ENCODE results near the gene MED10. TPM values are rescaled to one million over a fixed set of nuclear protein-coding genes. Genes with fewer than 3 reads are reported as not detected.

MED10 gene
- polyA plus RNA-seq, 1 donor (not counting 4 experiments of a cell fraction or from before 2014, with no cell fraction given), result 38.8 TPM

- H4K20me1 ChIP-seq (ENCODE audit: control insufficient read depth, extremely low read depth, insufficient read depth, low read length), result no peaks in the 10 kb centered on the region
- dilution Hi-C loops (cut with MboI; ENCODE audit: extremely low pct_ligation_motif_present, low sequenced_read_pairs), result no loop called here
- no peak for DNase-seq (ENCODE audit: low read depth, low spot score)
- H3K9ac ChIP-seq (ENCODE audit: control insufficient read depth, extremely low read depth, insufficient read depth, low read length), result no peak overlapping the region
- H3K9me1 ChIP-seq (ENCODE audit: control insufficient read depth, extremely low read depth, insufficient read depth, low read length), result no peaks in the 10 kb centered on the region
- no peak overlapping the region for H2AFZ ChIP-seq (ENCODE audit: control insufficient read depth, low read length)
- no peak for FAIRE-seq
- H3K79me2 ChIP-seq (ENCODE audit: control insufficient read depth, insufficient read depth, low read length), result no peaks in the 10 kb centered on the region
- H3K4me1 ChIP-seq (ENCODE audit: control insufficient read depth, extremely low read depth, insufficient read depth, low read length), result no peaks in the 10 kb centered on the region
- H3K4me2 ChIP-seq (ENCODE audit: control insufficient read depth, extremely low read depth, insufficient read depth, low read depth, low read length), result no peak overlapping the region
- no peak overlapping the region for H3K4me3 ChIP-seq (ENCODE audit: control insufficient read depth in 2 of 3, extremely low read depth in 1 of 3, insufficient read depth in 2 of 3, low read depth in 1 of 3, low read length in 3 of 3)
- TF ChIP-seq EZH2 (IDR thresholded peaks at IDR 0.05; ENCODE audit: low read length) (no peak), CTCF (optimal IDR thresholded peaks at IDR 0.05 in 1 of 3, IDR thresholded peaks at IDR 0.05 in 1 of 3, conservative IDR thresholded peaks at IDR 0.05 in 1 of 3; ENCODE audit: extremely low read depth in 1 of 3, insufficient read depth in 2 of 3, low read length in 3 of 3) (no peak)
- no peak overlapping the region for H3K27ac ChIP-seq (ENCODE audit: control insufficient read depth, insufficient read depth, low read length)
- H3K9me3 ChIP-seq (ENCODE audit: control insufficient read depth, low read depth, low read length), result no peaks in the 10 kb centered on the region
- no peaks in the 10 kb centered on the region for H3K27me3 ChIP-seq (ENCODE audit: control insufficient read depth, extremely low read depth, insufficient read depth, low read length)
- H3K36me3 ChIP-seq (ENCODE audit: control insufficient read depth in 2 of 2, extremely low read depth in 1 of 2, insufficient read depth in 2 of 2, low read length in 2 of 2), result no peaks in the 10 kb centered on the region
Observed at GRCh38 chr5:6338871-6339270, 39.5 kb downstream of the MED10 start.

GRCh38 chr5:6338135-6338534 lies 40.2 kb downstream of the MED10 start:
- Histone ChIP-seq H3K36me3 (ENCODE audit: control insufficient read depth in 2 of 2, extremely low read depth in 1 of 2, insufficient read depth in 2 of 2, low read length in 2 of 2) (no peaks in the 10 kb centered on the region), H2AFZ (ENCODE audit: control insufficient read depth, low read length) (no peak overlapping the region), H4K20me1 (ENCODE audit: control insufficient read depth, extremely low read depth, insufficient read depth, low read length) (no peaks in the 10 kb centered on the region), H3K4me1 (ENCODE audit: control insufficient read depth, extremely low read depth, insufficient read depth, low read length) (no peaks in the 10 kb centered on the region), H3K9ac (ENCODE audit: control insufficient read depth, extremely low read depth, insufficient read depth, low read length) (no peak overlapping the region), H3K27ac (ENCODE audit: control insufficient read depth, insufficient read depth, low read length) (no peak overlapping the region), H3K79me2 (ENCODE audit: control insufficient read depth, insufficient read depth, low read length) (no peaks in the 10 kb centered on the region), H3K9me1 (ENCODE audit: control insufficient read depth, extremely low read depth, insufficient read depth, low read length) (no peaks in the 10 kb centered on the region), H3K9me3 (ENCODE audit: control insufficient read depth, low read depth, low read length) (no peaks in the 10 kb centered on the region), H3K4me3 (ENCODE audit: control insufficient read depth in 2 of 3, extremely low read depth in 1 of 3, insufficient read depth in 2 of 3, low read depth in 1 of 3, low read length in 3 of 3) (no peak overlapping the region), H3K4me2 (ENCODE audit: control insufficient read depth, extremely low read depth, insufficient read depth, low read depth, low read length) (no peak overlapping the region), H3K27me3 (ENCODE audit: control insufficient read depth, extremely low read depth, insufficient read depth, low read length) (no peaks in the 10 kb centered on the region)
- TF ChIP-seq CTCF (optimal IDR thresholded peaks at IDR 0.05 in 1 of 3, IDR thresholded peaks at IDR 0.05 in 1 of 3, conservative IDR thresholded peaks at IDR 0.05 in 1 of 3; ENCODE audit: extremely low read depth in 1 of 3, insufficient read depth in 2 of 3, low read length in 3 of 3) (no peak), EZH2 (IDR thresholded peaks at IDR 0.05; ENCODE audit: low read length) (no peak)
- FAIRE-seq, result no peak
- dilution Hi-C loops (cut with MboI; ENCODE audit: extremely low pct_ligation_motif_present, low sequenced_read_pairs), result no loop called here
- no peak for DNase-seq (ENCODE audit: low read depth, low spot score)

Data from keratinocyte (primary cell).